ENCODE results near the gene WNT9A.

WNT9A gene

DNA sequence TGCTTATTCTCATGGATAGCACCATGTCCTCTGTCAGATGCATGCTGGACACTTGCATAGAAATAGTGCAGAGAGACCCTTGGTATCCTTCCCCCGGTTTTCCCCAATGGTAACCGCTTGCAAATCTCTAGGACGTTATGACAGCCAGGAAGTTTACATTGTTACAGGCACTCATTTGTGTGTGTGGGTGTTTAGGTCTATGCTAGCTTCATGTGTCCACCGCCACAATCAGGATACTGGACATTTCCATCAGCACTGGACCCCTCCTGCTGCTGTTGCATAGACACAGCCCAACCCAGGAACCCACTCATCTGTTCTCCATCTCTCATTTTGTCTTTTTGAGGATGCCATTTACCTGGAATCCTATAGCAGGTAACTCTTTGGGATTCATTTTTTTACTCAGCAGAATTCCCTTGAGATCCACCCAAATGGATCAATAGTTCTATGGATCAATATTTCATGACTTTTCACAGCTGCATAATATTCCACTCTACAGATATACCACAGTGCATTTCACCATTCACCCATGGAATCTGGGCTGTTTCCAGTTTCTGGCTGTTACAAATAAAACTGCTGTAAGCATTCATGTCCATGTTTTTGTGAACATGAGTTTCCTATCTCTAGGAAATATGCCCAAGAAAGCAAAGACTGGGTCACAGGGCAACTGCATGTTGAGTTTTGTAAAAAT is 6.6 kb upstream of the WNT9A start:
- Histone ChIP-seq H3K9me3 (ENCODE audit: control insufficient read depth, low read length) (no peaks in the 10 kb centered on the region), H3K27me3 (ENCODE audit: control insufficient read depth, insufficient read depth, low read length, poor library complexity, severe bottlenecking) (peaks cover 15% of the 10 kb centered on the region), H3K4me3 (ENCODE audit: insufficient read depth, low read depth, low read length) (no peak overlapping the region), H3K27ac (ENCODE audit: insufficient read depth, low read depth, low read length, poor library complexity, severe bottlenecking) (no peak overlapping the region), H3K4me1 (ENCODE audit: control insufficient read depth, insufficient read depth, low read length) (peaks cover 1% of the 10 kb centered on the region), H3K36me3 (ENCODE audit: control insufficient read depth, insufficient read depth, low read length) (no peaks in the 10 kb centered on the region)
- WGBS, 2 experiments = 68 to 70% methylated on average over 4 of the region's 4 CpGs

DNA sequence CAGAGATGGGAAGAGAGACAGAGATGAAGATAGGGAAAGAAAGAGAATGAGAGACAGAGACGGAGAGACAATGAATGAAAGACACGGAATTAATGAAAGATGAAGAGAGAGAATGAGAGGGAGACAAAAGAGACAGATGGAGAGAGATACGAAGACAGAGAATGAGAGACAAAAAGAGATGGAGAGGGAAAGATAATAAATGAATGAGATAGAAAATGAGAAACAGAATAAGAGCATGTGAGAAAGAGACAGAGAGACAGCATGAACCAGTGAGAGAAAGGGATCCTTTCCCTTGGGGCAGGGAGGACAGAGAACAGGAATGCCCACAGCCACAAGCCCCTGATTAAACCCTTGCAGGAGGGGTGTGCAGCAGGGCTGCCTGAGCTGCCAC is 5.3 kb upstream of the WNT9A start:
- H3K27me3 ChIP-seq (ENCODE audit: control insufficient read depth, insufficient read depth, low read length, poor library complexity, severe bottlenecking) = peaks cover 28% of the 10 kb centered on the region

GRCh38 chr1:227952374-227953021 is 4.8 kb upstream of the WNT9A start:
- no peaks in the 10 kb centered on the region for H3K36me3 ChIP-seq (ENCODE audit: control insufficient read depth, insufficient read depth, low read length)
- H3K27me3 ChIP-seq (ENCODE audit: control insufficient read depth, insufficient read depth, low read length, poor library complexity, severe bottlenecking) = peaks cover 29% of the 10 kb centered on the region
- peaks cover 12% of the 10 kb centered on the region for H3K4me1 ChIP-seq (ENCODE audit: control insufficient read depth, insufficient read depth, low read length)
- no peak overlapping the region for H3K27ac ChIP-seq (ENCODE audit: insufficient read depth, low read depth, low read length, poor library complexity, severe bottlenecking)
- H3K4me3 ChIP-seq (ENCODE audit: insufficient read depth, low read depth, low read length) = no peak overlapping the region
- H3K9me3 ChIP-seq (ENCODE audit: control insufficient read depth, low read length) = no peaks in the 10 kb centered on the region
- 87 to 92% methylated on average over 18 of the region's 18 CpGs for WGBS, 2 experiments

More for the DNA sequence above, 5.3 kb upstream of the WNT9A start:
- 93 to 94% methylated on average over 3 of the region's 3 CpGs for WGBS, 2 experiments
- Histone ChIP-seq H3K9me3 (ENCODE audit: control insufficient read depth, low read length) (no peaks in the 10 kb centered on the region), H3K4me3 (ENCODE audit: insufficient read depth, low read depth, low read length) (no peak overlapping the region), H3K36me3 (ENCODE audit: control insufficient read depth, insufficient read depth, low read length) (no peaks in the 10 kb centered on the region), H3K27ac (ENCODE audit: insufficient read depth, low read depth, low read length, poor library complexity, severe bottlenecking) (no peak overlapping the region), H3K4me1 (ENCODE audit: control insufficient read depth, insufficient read depth, low read length) (peaks cover 12% of the 10 kb centered on the region)

- Histone ChIP-seq H3K9me3 (ENCODE audit: control insufficient read depth, low read length) (no peaks in the 10 kb centered on the region), H3K36me3 (ENCODE audit: control insufficient read depth, insufficient read depth, low read length) (no peaks in the 10 kb centered on the region), H3K27ac (ENCODE audit: insufficient read depth, low read depth, low read length, poor library complexity, severe bottlenecking) (no peak overlapping the region), H3K4me1 (ENCODE audit: control insufficient read depth, insufficient read depth, low read length) (peaks cover 12% of the 10 kb centered on the region), H3K4me3 (ENCODE audit: insufficient read depth, low read depth, low read length) (no peak overlapping the region), H3K27me3 (ENCODE audit: control insufficient read depth, insufficient read depth, low read length, poor library complexity, severe bottlenecking) (peaks cover 35% of the 10 kb centered on the region)
- 92% methylated on average over 9 of the region's 9 CpGs for WGBS, 2 experiments
Measured at GRCh38 chr1:227951624-227952373, 4.1 kb upstream of the WNT9A start.

DNA sequence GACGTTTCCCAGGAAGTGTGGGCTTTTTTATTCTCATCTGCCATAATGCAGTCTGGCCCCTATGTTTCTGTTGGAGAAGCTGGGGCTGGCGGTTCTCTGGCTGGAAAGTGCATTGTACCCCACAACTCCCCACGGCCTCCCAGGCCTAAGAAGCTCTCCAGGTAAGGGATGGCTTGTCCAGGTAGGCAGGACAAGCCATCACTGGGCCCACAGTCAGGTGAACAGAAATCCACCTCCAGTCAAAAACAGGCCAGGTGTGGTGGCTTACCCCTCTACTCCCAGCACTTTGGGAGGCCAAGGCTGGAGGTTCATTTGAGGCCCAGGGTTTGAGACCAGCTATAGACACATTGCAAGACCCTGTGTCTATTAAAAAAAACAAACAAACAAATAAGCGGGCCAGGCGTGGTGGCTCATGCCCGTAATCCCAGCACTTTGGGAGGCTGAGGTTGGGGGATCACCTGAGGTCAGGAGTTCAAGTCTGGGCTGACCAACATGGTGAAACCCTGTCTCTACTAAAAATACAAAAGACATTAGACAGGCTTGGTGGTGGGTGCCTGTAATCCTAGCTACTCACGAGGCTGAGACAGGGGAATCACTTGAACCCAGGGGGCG is 3.1 kb upstream of the WNT9A start:
- Histone ChIP-seq H3K27ac (ENCODE audit: insufficient read depth, low read depth, low read length, poor library complexity, severe bottlenecking) (no peak overlapping the region), H3K4me1 (ENCODE audit: control insufficient read depth, insufficient read depth, low read length) (peaks cover 18% of the 10 kb centered on the region), H3K4me3 (ENCODE audit: insufficient read depth, low read depth, low read length) (no peak overlapping the region), H3K9me3 (ENCODE audit: control insufficient read depth, low read length) (no peaks in the 10 kb centered on the region), H3K27me3 (ENCODE audit: control insufficient read depth, insufficient read depth, low read length, poor library complexity, severe bottlenecking) (peaks cover 36% of the 10 kb centered on the region), H3K36me3 (ENCODE audit: control insufficient read depth, insufficient read depth, low read length) (no peaks in the 10 kb centered on the region)
- 91 to 93% methylated on average over 8 of the region's 8 CpGs for WGBS, 2 experiments

DNA sequence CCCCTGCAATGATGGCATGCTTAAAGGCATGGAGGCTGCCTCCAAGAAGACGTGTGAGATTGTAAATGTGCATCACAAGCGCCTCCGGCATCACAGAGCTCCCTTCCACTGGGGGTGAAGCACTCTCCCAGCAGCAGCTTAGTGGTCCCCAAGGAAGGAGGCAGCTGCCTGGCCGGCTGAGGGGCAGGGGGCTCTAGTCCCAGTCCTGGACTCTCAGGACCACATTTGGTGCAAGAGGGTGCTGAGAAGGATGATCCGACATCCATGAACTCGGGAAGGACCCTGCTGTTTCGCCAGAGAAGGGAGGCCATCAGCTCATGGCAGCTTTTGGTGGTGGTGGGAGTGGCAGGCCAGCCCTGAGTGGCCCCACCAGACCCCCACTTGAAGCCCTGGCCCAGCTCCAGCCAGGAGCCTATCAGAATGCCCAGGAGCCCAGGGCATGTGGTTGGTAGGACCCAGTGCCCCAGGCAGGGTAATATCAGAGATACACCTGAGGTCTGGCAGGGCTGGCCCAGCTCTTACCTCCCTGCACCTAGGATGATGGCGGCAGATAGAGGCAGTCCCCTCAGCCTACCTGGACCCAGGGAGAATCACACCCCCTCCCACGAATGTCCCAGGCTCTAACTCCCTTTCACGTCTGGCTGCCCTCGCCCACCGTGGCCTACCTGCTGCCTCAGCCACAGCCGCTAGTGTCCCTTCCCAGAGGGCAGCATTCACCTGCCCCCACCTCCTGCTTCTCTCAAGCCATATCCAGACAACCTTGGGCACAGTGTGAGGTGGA is 2.4 kb upstream of the WNT9A start:
- WGBS, 2 experiments = 91 to 92% methylated on average over 13 of the region's 13 CpGs
- Histone ChIP-seq H3K4me3 (ENCODE audit: insufficient read depth, low read depth, low read length) (no peak overlapping the region), H3K27me3 (ENCODE audit: control insufficient read depth, insufficient read depth, low read length, poor library complexity, severe bottlenecking) (peaks cover 32% of the 10 kb centered on the region), H3K27ac (ENCODE audit: insufficient read depth, low read depth, low read length, poor library complexity, severe bottlenecking) (no peak overlapping the region), H3K9me3 (ENCODE audit: control insufficient read depth, low read length) (no peaks in the 10 kb centered on the region), H3K4me1 (ENCODE audit: control insufficient read depth, insufficient read depth, low read length) (peaks cover 25% of the 10 kb centered on the region), H3K36me3 (ENCODE audit: control insufficient read depth, insufficient read depth, low read length) (no peaks in the 10 kb centered on the region)

DNA sequence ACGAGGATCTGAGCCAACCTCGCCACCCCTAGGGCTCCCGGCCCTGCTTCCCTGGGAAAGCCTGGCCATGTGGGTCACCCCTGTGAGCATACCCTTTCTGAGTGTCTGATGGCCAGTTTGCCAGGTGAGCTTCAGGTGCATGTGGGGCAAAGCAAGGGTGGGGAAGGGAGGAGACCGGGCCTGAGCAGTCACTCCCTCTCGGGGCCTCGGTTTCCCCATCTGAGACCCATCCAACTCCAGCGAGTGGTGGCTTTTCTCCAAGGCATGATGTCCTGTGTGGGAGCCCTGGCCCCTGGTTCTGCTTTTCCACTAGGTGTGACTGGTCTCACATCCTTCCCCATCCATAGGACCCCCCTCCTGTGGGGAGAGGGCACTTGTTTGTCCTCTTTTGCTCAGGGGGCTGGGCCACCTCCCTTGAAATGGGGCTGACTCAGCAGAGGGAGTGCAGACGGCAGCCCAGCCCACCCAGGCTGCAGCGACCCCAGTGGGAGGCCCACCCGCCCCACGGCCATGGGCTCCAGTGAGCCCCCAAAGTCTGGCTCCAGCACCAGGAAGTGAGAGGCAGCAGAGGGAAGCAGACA is 1.7 kb upstream of the WNT9A start:
- Histone ChIP-seq H3K9me3 (ENCODE audit: control insufficient read depth, low read length) (no peaks in the 10 kb centered on the region), H3K4me3 (ENCODE audit: insufficient read depth, low read depth, low read length) (no peak overlapping the region), H3K27ac (ENCODE audit: insufficient read depth, low read depth, low read length, poor library complexity, severe bottlenecking) (no peak overlapping the region), H3K36me3 (ENCODE audit: control insufficient read depth, insufficient read depth, low read length) (no peaks in the 10 kb centered on the region), H3K27me3 (ENCODE audit: control insufficient read depth, insufficient read depth, low read length, poor library complexity, severe bottlenecking) (peaks cover 32% of the 10 kb centered on the region), H3K4me1 (ENCODE audit: control insufficient read depth, insufficient read depth, low read length) (peaks cover 27% of the 10 kb centered on the region)
- 89 to 90% methylated on average over 11 of the region's 11 CpGs for WGBS, 2 experiments

GRCh38 chr1:227948493-227949260 is 945 bp upstream of the WNT9A start:
- 31% methylated on average over 25 of the region's 25 CpGs for WGBS, 2 experiments
- Histone ChIP-seq H3K4me3 (ENCODE audit: insufficient read depth, low read depth, low read length) (peak overlapping the region; percentile 65), H3K27ac (ENCODE audit: insufficient read depth, low read depth, low read length, poor library complexity, severe bottlenecking) (no peak overlapping the region), H3K36me3 (ENCODE audit: control insufficient read depth, insufficient read depth, low read length) (no peaks in the 10 kb centered on the region), H3K4me1 (ENCODE audit: control insufficient read depth, insufficient read depth, low read length) (peaks cover 27% of the 10 kb centered on the region), H3K9me3 (ENCODE audit: control insufficient read depth, low read length) (no peaks in the 10 kb centered on the region), H3K27me3 (ENCODE audit: control insufficient read depth, insufficient read depth, low read length, poor library complexity, severe bottlenecking) (peaks cover 32% of the 10 kb centered on the region)

- peaks cover 32% of the 10 kb centered on the region for H3K27me3 ChIP-seq (ENCODE audit: control insufficient read depth, insufficient read depth, low read length, poor library complexity, severe bottlenecking)
- no peak overlapping the region for H3K27ac ChIP-seq (ENCODE audit: insufficient read depth, low read depth, low read length, poor library complexity, severe bottlenecking)
- no peaks in the 10 kb centered on the region for H3K9me3 ChIP-seq (ENCODE audit: control insufficient read depth, low read length)
- WGBS, 2 experiments = 0 to 1% methylated on average over 36 of the region's 36 CpGs
- H3K4me1 ChIP-seq (ENCODE audit: control insufficient read depth, insufficient read depth, low read length) = peaks cover 27% of the 10 kb centered on the region
- H3K4me3 ChIP-seq (ENCODE audit: insufficient read depth, low read depth, low read length) = peak overlapping the region; percentile 48
- no peaks in the 10 kb centered on the region for H3K36me3 ChIP-seq (ENCODE audit: control insufficient read depth, insufficient read depth, low read length)
Measured at GRCh38 chr1:227947386-227947675, 401 bp downstream of the WNT9A start.

Data from ectodermal cell (in vitro differentiated cells).